Stimulated activated memory B cell treated with anti-CD40 and anti-IgM and Interleukin-4, amounts not matched to agents 10 μg/mL and 1 μg/mL and 100 μg/mL, for 72 hours (primary cell): ENCODE data around the gene NEDD4L.

Experiments
- ATAC-seq: fragments of 150-1000 bp; cut with Tn5 transposase; 2 replicates; pipeline ENCODE4 v1.10.0; 2021
- H3K27ac Mint-ChIP-seq: one replicate; pipeline ENCODE4 v1.8.0; 2022; ENCODE audit warnings: mild to moderate bottlenecking, mixed read lengths
- H3K27me3 Mint-ChIP-seq: one replicate; pipeline ENCODE4 v1.8.0; 2022; ENCODE audit warnings: mixed read lengths
- H3K36me3 Mint-ChIP-seq: one replicate; pipeline ENCODE4 v1.8.0; 2022; ENCODE audit warnings: mixed read lengths
- H3K4me1 Mint-ChIP-seq: one replicate; pipeline ENCODE4 v1.8.0; 2022; ENCODE audit warnings: mixed read lengths
- H3K4me3 Mint-ChIP-seq: one replicate; pipeline ENCODE4 v1.8.0; 2022; ENCODE audit warnings: mild to moderate bottlenecking, moderate library complexity, mixed read lengths
- H3K9me3 Mint-ChIP-seq: one replicate; pipeline ENCODE4 v1.8.0; 2022; ENCODE audit warnings: mixed read lengths

NEDD4L gene

GRCh38 chr18:58229162-58229561, 185.1 kb downstream of the NEDD4L start:
- Mint-ChIP-seq H3K4me1 (peaks cover 74% of the 10 kb centered on the region), H3K27me3 (no peaks in the 10 kb centered on the region), H3K4me3 (no peak overlapping the region), H3K9me3 (peaks cover 3% of the 10 kb centered on the region), H3K36me3 (peaks cover 19% of the 10 kb centered on the region), H3K27ac (no peak overlapping the region)
- ATAC-seq: no peak

- no peaks in the 10 kb centered on the region for H3K27me3 Mint-ChIP-seq
- H3K4me3 Mint-ChIP-seq: peak overlapping the region; percentile 27
- H3K4me1 Mint-ChIP-seq: peaks cover 60% of the 10 kb centered on the region
Measured at GRCh38 chr18:58230438-58231179, 186.6 kb downstream of the NEDD4L start.

GRCh38 chr18:58231930-58232329, 187.9 kb downstream of the NEDD4L start:
- no peaks in the 10 kb centered on the region for H3K27me3 Mint-ChIP-seq
- no peak for ATAC-seq
- peak overlapping the region; percentile 86 for H3K27ac Mint-ChIP-seq
- no peak overlapping the region for H3K4me3 Mint-ChIP-seq
- peaks cover 3% of the 10 kb centered on the region for H3K9me3 Mint-ChIP-seq
- peaks cover 20% of the 10 kb centered on the region for H3K36me3 Mint-ChIP-seq
- H3K4me1 Mint-ChIP-seq: peaks cover 47% of the 10 kb centered on the region

More at GRCh38 chr18:58230438-58231179, 186.6 kb downstream of the NEDD4L start:
- H3K36me3 Mint-ChIP-seq: peaks cover 20% of the 10 kb centered on the region
- peak; percentile 83 for ATAC-seq
- H3K27ac Mint-ChIP-seq: peak overlapping the region; percentile 86
- peaks cover 3% of the 10 kb centered on the region for H3K9me3 Mint-ChIP-seq

- Mint-ChIP-seq H3K4me3 (no peak overlapping the region), H3K9me3 (peaks cover 3% of the 10 kb centered on the region), H3K4me1 (peaks cover 40% of the 10 kb centered on the region), H3K36me3 (peaks cover 20% of the 10 kb centered on the region), H3K27ac (no peak overlapping the region), H3K27me3 (no peaks in the 10 kb centered on the region)
- no peak for ATAC-seq
Measured at GRCh38 chr18:58232668-58233067, 188.6 kb downstream of the NEDD4L start.

- ATAC-seq: no peak
- H3K36me3 Mint-ChIP-seq: peaks cover 20% of the 10 kb centered on the region
- peaks cover 34% of the 10 kb centered on the region for H3K4me1 Mint-ChIP-seq
- H3K27me3 Mint-ChIP-seq: no peaks in the 10 kb centered on the region
- peaks cover 3% of the 10 kb centered on the region for H3K9me3 Mint-ChIP-seq
- no peak overlapping the region for H3K4me3 Mint-ChIP-seq
- H3K27ac Mint-ChIP-seq: no peak overlapping the region
Measured at GRCh38 chr18:58234359-58234741, 190.3 kb downstream of the NEDD4L start.

GRCh38 chr18:58235001-58235436, 191.0 kb downstream of the NEDD4L start:
- Mint-ChIP-seq H3K4me3 (no peak overlapping the region), H3K9me3 (peaks cover 3% of the 10 kb centered on the region), H3K27ac (no peak overlapping the region), H3K27me3 (no peaks in the 10 kb centered on the region), H3K4me1 (peaks cover 28% of the 10 kb centered on the region), H3K36me3 (peaks cover 20% of the 10 kb centered on the region)
- no peak for ATAC-seq

- Mint-ChIP-seq H3K27ac (no peak overlapping the region), H3K4me3 (no peak overlapping the region), H3K9me3 (no peaks in the 10 kb centered on the region), H3K4me1 (no peaks in the 10 kb centered on the region), H3K27me3 (no peaks in the 10 kb centered on the region), H3K36me3 (peaks cover 10% of the 10 kb centered on the region)
- no peak for ATAC-seq
Measured at GRCh38 chr18:58239879-58240278, 195.9 kb downstream of the NEDD4L start.

GRCh38 chr18:58241026-58241679, 197.1 kb downstream of the NEDD4L start:
- no peak overlapping the region for H3K27ac Mint-ChIP-seq
- no peaks in the 10 kb centered on the region for H3K9me3 Mint-ChIP-seq
- H3K4me3 Mint-ChIP-seq: no peak overlapping the region
- H3K4me1 Mint-ChIP-seq: no peaks in the 10 kb centered on the region
- H3K27me3 Mint-ChIP-seq: no peaks in the 10 kb centered on the region
- peaks cover 10% of the 10 kb centered on the region for H3K36me3 Mint-ChIP-seq
- ATAC-seq: no peak

- no peaks in the 10 kb centered on the region for H3K27me3 Mint-ChIP-seq
- H3K9me3 Mint-ChIP-seq: no peaks in the 10 kb centered on the region
- H3K4me3 Mint-ChIP-seq: no peak overlapping the region
- H3K4me1 Mint-ChIP-seq: no peaks in the 10 kb centered on the region
- ATAC-seq: peak; percentile 34
- H3K36me3 Mint-ChIP-seq: peaks cover 10% of the 10 kb centered on the region
- H3K27ac Mint-ChIP-seq: no peak overlapping the region
Measured at GRCh38 chr18:58241877-58242276, 197.9 kb downstream of the NEDD4L start.

- no peak for ATAC-seq
- no peaks in the 10 kb centered on the region for H3K4me1 Mint-ChIP-seq
- H3K27me3 Mint-ChIP-seq: no peaks in the 10 kb centered on the region
- peaks cover 12% of the 10 kb centered on the region for H3K36me3 Mint-ChIP-seq
- no peaks in the 10 kb centered on the region for H3K9me3 Mint-ChIP-seq
- H3K4me3 Mint-ChIP-seq: no peak overlapping the region
- H3K27ac Mint-ChIP-seq: no peak overlapping the region
Measured at GRCh38 chr18:58242435-58242834, 198.4 kb downstream of the NEDD4L start.

- Mint-ChIP-seq H3K4me3 (no peak overlapping the region), H3K36me3 (peaks cover 17% of the 10 kb centered on the region), H3K4me1 (no peaks in the 10 kb centered on the region), H3K27ac (no peak overlapping the region), H3K27me3 (no peaks in the 10 kb centered on the region), H3K9me3 (no peaks in the 10 kb centered on the region)
- no peak for ATAC-seq
Measured at GRCh38 chr18:58242968-58243367, 198.9 kb downstream of the NEDD4L start.

GRCh38 chr18:58243401-58243800, 199.4 kb downstream of the NEDD4L start:
- H3K4me3 Mint-ChIP-seq: no peak overlapping the region
- ATAC-seq: no peak
- H3K36me3 Mint-ChIP-seq: peaks cover 17% of the 10 kb centered on the region

GRCh38 chr18:58247363-58247834, 203.4 kb downstream of the NEDD4L start:
- ATAC-seq: no peak
- no peaks in the 10 kb centered on the region for H3K9me3 Mint-ChIP-seq
- no peak overlapping the region for H3K27ac Mint-ChIP-seq
- no peaks in the 10 kb centered on the region for H3K4me1 Mint-ChIP-seq
- H3K4me3 Mint-ChIP-seq: no peak overlapping the region
- H3K27me3 Mint-ChIP-seq: no peaks in the 10 kb centered on the region
- H3K36me3 Mint-ChIP-seq: peaks cover 6% of the 10 kb centered on the region

More at GRCh38 chr18:58243401-58243800, 199.4 kb downstream of the NEDD4L start:
- no peaks in the 10 kb centered on the region for H3K4me1 Mint-ChIP-seq
- no peaks in the 10 kb centered on the region for H3K27me3 Mint-ChIP-seq
- no peaks in the 10 kb centered on the region for H3K9me3 Mint-ChIP-seq
- no peak overlapping the region for H3K27ac Mint-ChIP-seq

GRCh38 chr18:58249712-58250111, 205.7 kb downstream of the NEDD4L start:
- no peak overlapping the region for H3K27ac Mint-ChIP-seq
- H3K27me3 Mint-ChIP-seq: no peaks in the 10 kb centered on the region
- H3K9me3 Mint-ChIP-seq: no peaks in the 10 kb centered on the region
- H3K4me1 Mint-ChIP-seq: no peaks in the 10 kb centered on the region
- peaks cover 11% of the 10 kb centered on the region for H3K36me3 Mint-ChIP-seq
- ATAC-seq: no peak
- no peak overlapping the region for H3K4me3 Mint-ChIP-seq

GRCh38 chr18:58251416-58251815, 207.4 kb downstream of the NEDD4L start:
- Mint-ChIP-seq H3K27me3 (no peaks in the 10 kb centered on the region), H3K4me1 (no peaks in the 10 kb centered on the region), H3K36me3 (peaks cover 23% of the 10 kb centered on the region), H3K27ac (no peak overlapping the region), H3K9me3 (no peaks in the 10 kb centered on the region), H3K4me3 (no peak overlapping the region)
- no peak for ATAC-seq

GRCh38 chr18:58252166-58252565, 208.1 kb downstream of the NEDD4L start:
- ATAC-seq: no peak
- no peaks in the 10 kb centered on the region for H3K9me3 Mint-ChIP-seq

More at GRCh38 chr18:58252166-58252565, 208.1 kb downstream of the NEDD4L start:
- Mint-ChIP-seq H3K4me3 (no peak overlapping the region), H3K36me3 (peaks cover 25% of the 10 kb centered on the region), H3K4me1 (peaks cover 1% of the 10 kb centered on the region), H3K27ac (no peak overlapping the region), H3K27me3 (no peaks in the 10 kb centered on the region)
